Neuronal stem cell (in vitro differentiated cells): ENCODE measurements around the gene CPT1A.

Experiments used
- DNase-seq: peaks from one replicate; pipeline ENCODE4 v3.0.0-alpha.2; 2013; ENCODE audit warnings: low spot score
- H2AFZ ChIP-seq: one replicate; pipeline ENCODE4 v1.6.1; 2013; ENCODE audit warnings: mild to moderate bottlenecking, low read length, inconsistent platforms
- H2AK5ac ChIP-seq: 2 replicates; pipeline ENCODE4 v1.6.1; 2013; ENCODE audit warnings: low read depth, mild to moderate bottlenecking, inconsistent platforms, low read length, moderate library complexity, mixed read lengths
- H2BK120ac ChIP-seq: 2 replicates; pipeline ENCODE4 v1.6.1; 2013; ENCODE audit warnings: low read depth, mild to moderate bottlenecking, inconsistent platforms, low read length, moderate library complexity, mixed read lengths
- H2BK12ac ChIP-seq: one replicate; pipeline ENCODE4 v1.6.1; 2013; ENCODE audit warnings: low read length, inconsistent platforms
- H2BK15ac ChIP-seq: 2 replicates; pipeline ENCODE4 v1.6.1; 2013; ENCODE audit warnings: mild to moderate bottlenecking, low read length, inconsistent platforms, mixed read lengths
- H2BK5ac ChIP-seq: one replicate; pipeline ENCODE4 v1.6.1; 2013; ENCODE audit warnings: inconsistent platforms, mild to moderate bottlenecking, low read length, moderate library complexity
- H3K14ac ChIP-seq: one replicate; pipeline ENCODE4 v1.6.1; 2013; ENCODE audit warnings: low read length, inconsistent platforms
- H3K18ac ChIP-seq: 2 replicates; pipeline ENCODE4 v1.6.1; 2013; ENCODE audit warnings: low read length, inconsistent platforms
- H3K23ac ChIP-seq: 2 replicates; pipeline ENCODE4 v1.6.1; 2013; ENCODE audit warnings: low read depth, mild to moderate bottlenecking, mixed read lengths, low read length, inconsistent platforms; ENCODE audit not compliant: poor library complexity
- H3K27ac ChIP-seq: replicated peaks from 3 replicates; pipeline ENCODE4 v1.5.1; 2013; ENCODE audit warnings: low read length, inconsistent platforms
- H3K27me3 ChIP-seq, 3 experiments: 2 replicates each; pipeline ENCODE4 v1.6.1; 2013; ENCODE audit warnings: low read length in 3 of 3, mild to moderate bottlenecking in 2 of 3, inconsistent platforms in 1 of 3, low read depth in 1 of 3, mixed read lengths in 1 of 3, moderate library complexity in 1 of 3; ENCODE audit not compliant: control insufficient read depth in 3 of 3, insufficient read depth in 3 of 3
- H3K36me3 ChIP-seq, 2 donors: replicated peaks in 1 of 2; 2 replicates each; pipeline ENCODE4 v1.6.1; 2013; ENCODE audit warnings: low read length in 2 of 2; ENCODE audit not compliant: control insufficient read depth in 2 of 2, insufficient read depth in 2 of 2
- H3K4ac ChIP-seq: 2 replicates; pipeline ENCODE4 v1.6.1; 2013; ENCODE audit warnings: inconsistent platforms, mild to moderate bottlenecking, low read length, moderate library complexity
- H3K4me1 ChIP-seq, 2 donors: 1 replicate in 1 of 2; 2 replicates in 1 of 2; pipeline ENCODE4 v1.6.1; 2013; ENCODE audit warnings: low read length in 2 of 2, low read depth in 1 of 2; ENCODE audit not compliant: control insufficient read depth in 2 of 2, insufficient read depth in 1 of 2
- H3K4me2 ChIP-seq: one replicate; pipeline ENCODE4 v1.6.1; 2013; ENCODE audit warnings: mild to moderate bottlenecking, low read length, inconsistent platforms; ENCODE audit not compliant: insufficient read depth, poor library complexity, severe bottlenecking
- H3K4me3 ChIP-seq, 2 donors: 2 replicates each; pipeline ENCODE4 v1.5.1; 2013; ENCODE audit warnings: low read length in 2 of 2, mild to moderate bottlenecking in 2 of 2, inconsistent platforms in 1 of 2, moderate library complexity in 1 of 2
- H3K79me1 ChIP-seq: one replicate; pipeline ENCODE4 v1.6.1; 2013; ENCODE audit warnings: low read depth, mild to moderate bottlenecking, inconsistent platforms, low read length, moderate library complexity
- H3K9ac ChIP-seq: one replicate; pipeline ENCODE4 v1.6.1; 2013; ENCODE audit warnings: mild to moderate bottlenecking, low read depth, low read length, inconsistent platforms; ENCODE audit not compliant: poor library complexity
- H3K9me3 ChIP-seq, 2 donors: replicated peaks in 1 of 2; 2 replicates each; pipeline versions ENCODE3 to v1.6.1; 2013; ENCODE audit warnings: low read length in 2 of 2, mild to moderate bottlenecking in 2 of 2, inconsistent platforms in 1 of 2, low read depth in 1 of 2, mixed read lengths in 1 of 2, moderate library complexity in 1 of 2; ENCODE audit not compliant: control insufficient read depth in 2 of 2, insufficient read depth in 1 of 2
- H4K8ac ChIP-seq: one replicate; pipeline ENCODE4 v1.6.1; 2013; ENCODE audit warnings: low read depth, mild to moderate bottlenecking, inconsistent platforms, low read length, moderate library complexity
- H4K91ac ChIP-seq: one replicate; pipeline ENCODE4 v1.6.1; 2013; ENCODE audit warnings: low read length, low read depth, mild to moderate bottlenecking, inconsistent platforms; ENCODE audit not compliant: poor library complexity
- WGBS, 2 donors: extraction: QIAGEN DNeasy Blood & Tissue Kit; methylation state at CpG; one replicate each; pipeline ENCODE4 v1.1.7; 2013; ENCODE audit warnings: missing lambda C conversion rate in 2 of 2, mixed read lengths in 1 of 2; ENCODE audit not compliant: insufficient read length in 2 of 2, insufficient replicate concordance in 1 of 2; ENCODE audit errors: extremely low coverage in 2 of 2; 5-methylcytosine and 5-hydroxymethylcytosine counted together

Gene CPT1A

DNA sequence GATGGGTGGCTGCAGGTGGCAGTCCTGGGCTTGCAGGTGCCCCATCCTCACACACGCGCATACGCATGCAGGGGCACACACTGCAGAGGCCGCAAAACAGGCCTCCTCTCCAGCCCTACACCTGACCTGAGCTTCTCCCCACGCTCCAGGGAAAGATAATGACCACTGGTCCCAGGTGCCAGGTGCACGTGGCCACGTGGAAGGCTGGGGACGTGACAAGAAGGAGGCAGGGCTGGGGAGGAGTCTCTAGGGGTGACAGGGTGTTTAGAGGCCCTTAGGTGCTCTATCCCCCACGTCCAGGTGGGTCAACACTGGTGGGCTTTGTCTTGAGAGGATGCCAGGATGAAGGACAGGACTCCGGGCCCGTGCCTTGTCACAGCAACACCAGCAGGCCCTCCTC lies 23.5 kb upstream of the CPT1A start:
- Histone ChIP-seq H3K36me3 (peaks cover 0 to 2% of the 10 kb centered on the region in 2 donors), H3K27me3 (peaks cover 0 to 3% (median 0%) of the 10 kb centered on the region in 3 experiments), H3K4me3 (peak overlapping the region in 1 of 2 donors; percentile 25), H2BK5ac (peak overlapping the region; percentile 39), H3K23ac (peak overlapping the region; percentile 39), H2AK5ac (no peak overlapping the region), H3K27ac (no peak overlapping the region), H3K4me2 (no peak overlapping the region), H3K9me3 (peaks cover 5 to 6% of the 10 kb centered on the region in 2 donors), H3K14ac (no peak overlapping the region), H2BK120ac (no peak overlapping the region), H3K9ac (no peak overlapping the region), H3K4ac (no peak overlapping the region), H3K4me1 (peaks cover 0 to 6% of the 10 kb centered on the region in 2 donors), H3K18ac (no peak overlapping the region), H2AFZ (no peak overlapping the region), H2BK15ac (no peak overlapping the region), H2BK12ac (no peak overlapping the region), H4K91ac (no peak overlapping the region), H4K8ac (no peak overlapping the region), H3K79me1 (no peaks in the 10 kb centered on the region)
- DNase-seq, result no peak
- WGBS, 2 donors, result no CpG with 5 or more reads among the region's 11 CpGs

DNA sequence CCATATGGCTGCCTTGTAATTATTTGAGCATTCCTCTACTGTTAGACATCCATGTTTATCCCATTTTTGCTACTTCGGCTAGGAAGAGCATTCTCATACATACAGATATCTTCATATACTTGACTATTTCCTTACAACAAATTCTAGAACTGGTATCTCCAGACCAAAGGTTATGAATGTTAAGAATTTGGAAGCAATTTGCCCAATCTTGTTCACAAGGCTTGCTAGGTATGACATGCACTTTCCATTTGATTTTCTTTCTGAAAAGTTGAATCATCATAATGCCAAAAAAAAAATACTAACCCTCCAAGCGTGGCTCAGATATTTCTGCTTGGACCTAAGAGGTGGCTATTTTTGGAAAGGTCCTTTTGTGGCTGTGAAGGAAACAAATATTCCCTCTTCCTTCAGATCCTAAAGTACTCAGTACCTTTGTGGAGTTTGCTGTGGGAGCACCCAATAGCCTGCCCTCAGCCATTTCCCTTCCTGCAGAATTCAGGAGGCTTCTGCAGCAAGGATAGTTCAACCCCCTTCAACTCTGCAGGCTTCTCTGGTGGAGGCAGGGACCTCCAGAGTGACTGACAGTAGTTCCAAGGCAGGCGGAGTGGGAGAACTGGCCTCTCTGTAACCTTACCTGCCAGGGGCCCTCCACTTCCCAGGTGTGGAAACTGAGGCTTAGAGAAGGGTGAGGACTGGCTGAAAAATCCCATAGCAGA lies 22.0 kb upstream of the CPT1A start:
- no CpG with 5 or more reads among the region's 3 CpGs for WGBS, 2 donors
- no peak overlapping the region for H3K9ac ChIP-seq
- no peak overlapping the region for H3K23ac ChIP-seq
- peaks cover 5 to 8% of the 10 kb centered on the region in 2 donors for H3K9me3 ChIP-seq
- no peak overlapping the region for H2BK120ac ChIP-seq
- no peak overlapping the region for H2BK5ac ChIP-seq
- no peak overlapping the region for H2BK15ac ChIP-seq
- no peak overlapping the region for H3K14ac ChIP-seq
- H2AK5ac ChIP-seq, result no peak overlapping the region
- H3K4ac ChIP-seq, result no peak overlapping the region
- no peaks in the 10 kb centered on the region for H3K27me3 ChIP-seq
- H3K4me1 ChIP-seq, result peaks cover 0 to 2% of the 10 kb centered on the region in 2 donors
- no peak for DNase-seq
- H2AFZ ChIP-seq, result no peak overlapping the region
- H3K36me3 ChIP-seq, result peaks cover 0 to 2% of the 10 kb centered on the region in 2 donors
- H3K4me2 ChIP-seq, result no peak overlapping the region
- no peak overlapping the region for H3K27ac ChIP-seq
- no peak overlapping the region for H2BK12ac ChIP-seq
- no peak overlapping the region for H4K91ac ChIP-seq
- H3K18ac ChIP-seq, result no peak overlapping the region
- no peaks in the 10 kb centered on the region for H3K79me1 ChIP-seq
- no peak overlapping the region for H3K4me3 ChIP-seq
- no peak overlapping the region for H4K8ac ChIP-seq

DNA sequence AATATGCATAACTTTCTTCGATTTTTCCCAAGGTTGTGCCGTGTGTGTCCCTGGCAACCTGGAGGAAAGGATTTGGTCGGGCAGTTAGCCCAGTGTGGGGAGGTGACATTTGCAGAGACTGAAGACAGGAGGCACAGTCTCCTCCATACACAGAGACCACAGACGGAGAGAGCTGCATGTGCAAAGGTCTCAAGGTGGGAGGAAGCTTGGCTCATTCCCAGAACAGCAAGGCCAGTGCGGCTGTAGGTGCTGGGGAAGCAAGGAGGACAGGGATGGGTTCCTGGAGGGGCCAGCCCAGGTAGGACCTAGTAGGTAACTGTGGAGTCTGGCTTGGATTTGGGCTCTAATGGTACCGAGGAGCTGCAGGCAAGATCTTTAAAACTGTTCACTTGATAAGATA lies 20.7 kb upstream of the CPT1A start:
- H3K14ac ChIP-seq, result no peak overlapping the region
- peaks cover 0 to 2% of the 10 kb centered on the region in 2 donors for H3K4me1 ChIP-seq
- H2AK5ac ChIP-seq, result no peak overlapping the region
- no peak overlapping the region for H2BK120ac ChIP-seq
- no peaks in the 10 kb centered on the region for H3K79me1 ChIP-seq
- H2BK5ac ChIP-seq, result no peak overlapping the region
- H2AFZ ChIP-seq, result no peak overlapping the region
- H3K4me3 ChIP-seq, result no peak overlapping the region
- WGBS, 2 donors, result no CpG with 5 or more reads among the region's 6 CpGs
- no peak overlapping the region for H3K27ac ChIP-seq
- no peak overlapping the region for H4K8ac ChIP-seq
- no peak for DNase-seq
- peak overlapping the region; percentile 57 for H3K18ac ChIP-seq
- H3K27me3 ChIP-seq, result peaks cover 0 to 3% (median 0%) of the 10 kb centered on the region in 3 experiments
- H3K9ac ChIP-seq, result no peak overlapping the region
- no peak overlapping the region for H2BK12ac ChIP-seq
- H3K23ac ChIP-seq, result no peak overlapping the region
- no peak overlapping the region for H2BK15ac ChIP-seq
- no peak overlapping the region for H3K4ac ChIP-seq
- peaks cover 0 to 2% of the 10 kb centered on the region in 2 donors for H3K36me3 ChIP-seq
- no peak overlapping the region for H3K4me2 ChIP-seq
- H4K91ac ChIP-seq, result no peak overlapping the region
- H3K9me3 ChIP-seq, result peaks cover 5 to 8% of the 10 kb centered on the region in 2 donors

GRCh38 chr11:68859123-68859522 lies 17.4 kb upstream of the CPT1A start:
- DNase-seq, result no peak
- no peak overlapping the region for H2AK5ac ChIP-seq
- no peak overlapping the region for H3K4ac ChIP-seq
- H2BK15ac ChIP-seq, result no peak overlapping the region
- peaks cover 8 to 25% (median 19%) of the 10 kb centered on the region in 3 experiments for H3K27me3 ChIP-seq
- no peak overlapping the region for H2BK120ac ChIP-seq
- H4K91ac ChIP-seq, result no peak overlapping the region
- WGBS, 2 donors, result no CpG with 5 or more reads among the region's 8 CpGs
- peaks cover 4 to 7% of the 10 kb centered on the region in 2 donors for H3K9me3 ChIP-seq
- H3K18ac ChIP-seq, result no peak overlapping the region
- no peak overlapping the region for H3K27ac ChIP-seq
- no peak overlapping the region for H2AFZ ChIP-seq
- peaks cover 0 to 2% of the 10 kb centered on the region in 2 donors for H3K36me3 ChIP-seq
- no peak overlapping the region for H4K8ac ChIP-seq
- H3K23ac ChIP-seq, result no peak overlapping the region
- no peaks in the 10 kb centered on the region for H3K79me1 ChIP-seq
- no peak overlapping the region for H3K4me3 ChIP-seq
- no peak overlapping the region for H3K14ac ChIP-seq
- H2BK12ac ChIP-seq, result no peak overlapping the region
- H3K9ac ChIP-seq, result no peak overlapping the region
- peaks cover 3 to 4% of the 10 kb centered on the region in 2 donors for H3K4me1 ChIP-seq
- H2BK5ac ChIP-seq, result no peak overlapping the region
- no peak overlapping the region for H3K4me2 ChIP-seq
